HL-60 (cell line): Measurements from ENCODE around the gene JAK3.

Source experiments
- DNase-seq, 2 experiments: peaks; one replicate each; pipeline ENCODE4 v3.0.0-alpha.2; 2010 to 2020; ENCODE audit warnings: low read depth in 1 of 2, low spot score in 1 of 2
- H3K27ac ChIP-seq: fragments of 250-450 bp; sonication (Bioruptor Pico); replicated peaks from 2 replicates; pipeline ENCODE4 v1.5.1; 2020; ENCODE audit warnings: mild to moderate bottlenecking, moderate library complexity
- H3K27me3 ChIP-seq: fragments of 250-450 bp; sonication (Bioruptor Pico); 2 replicates; pipeline ENCODE4 v1.5.1; 2021; ENCODE audit warnings: mild to moderate bottlenecking, moderate library complexity; ENCODE audit not compliant: insufficient read depth, poor library complexity, severe bottlenecking
- H3K4me3 ChIP-seq: replicated peaks from 2 replicates; pipeline ENCODE4 v1.5.1; 2011; ENCODE audit warnings: mild to moderate bottlenecking, control low read depth, low read length; ENCODE audit not compliant: insufficient read depth
- GABPA ChIP-seq: IDR thresholded peaks from 2 replicates; pipeline ENCODE4 v1.6.1; 2012; ENCODE audit warnings: low read depth
- POLR2AphosphoS5 ChIP-seq: IDR thresholded peaks from 2 replicates; pipeline ENCODE4 v1.6.1; 2012; ENCODE audit warnings: low read depth
- SPI1 ChIP-seq: IDR thresholded peaks from 2 replicates; pipeline ENCODE4 v1.6.1; 2012; ENCODE audit warnings: low read depth, mild to moderate bottlenecking, borderline replicate concordance
- long read RNA-seq: library from polyadenylated mRNA; unstranded; transcript quantifications from one replicate; pipeline ENCODE4 v2.0.0, GENCODE V29; 2020
- TF ChIP-seq, protein P1 (sequence below): IDR thresholded peaks from one replicate; pipeline ENCODE4 v1.5.1; 2011; ENCODE audit warnings: low read length, control low read depth, inconsistent platforms; ENCODE audit not compliant: insufficient read depth
- TF ChIP-seq, protein P2 (sequence below): IDR thresholded peaks from 2 replicates; pipeline ENCODE4 v1.6.1; 2012; ENCODE audit warnings: low read depth; ENCODE audit not compliant: insufficient replicate concordance

The JAK3 gene
- long read RNA-seq, result 0 reads

DNA sequence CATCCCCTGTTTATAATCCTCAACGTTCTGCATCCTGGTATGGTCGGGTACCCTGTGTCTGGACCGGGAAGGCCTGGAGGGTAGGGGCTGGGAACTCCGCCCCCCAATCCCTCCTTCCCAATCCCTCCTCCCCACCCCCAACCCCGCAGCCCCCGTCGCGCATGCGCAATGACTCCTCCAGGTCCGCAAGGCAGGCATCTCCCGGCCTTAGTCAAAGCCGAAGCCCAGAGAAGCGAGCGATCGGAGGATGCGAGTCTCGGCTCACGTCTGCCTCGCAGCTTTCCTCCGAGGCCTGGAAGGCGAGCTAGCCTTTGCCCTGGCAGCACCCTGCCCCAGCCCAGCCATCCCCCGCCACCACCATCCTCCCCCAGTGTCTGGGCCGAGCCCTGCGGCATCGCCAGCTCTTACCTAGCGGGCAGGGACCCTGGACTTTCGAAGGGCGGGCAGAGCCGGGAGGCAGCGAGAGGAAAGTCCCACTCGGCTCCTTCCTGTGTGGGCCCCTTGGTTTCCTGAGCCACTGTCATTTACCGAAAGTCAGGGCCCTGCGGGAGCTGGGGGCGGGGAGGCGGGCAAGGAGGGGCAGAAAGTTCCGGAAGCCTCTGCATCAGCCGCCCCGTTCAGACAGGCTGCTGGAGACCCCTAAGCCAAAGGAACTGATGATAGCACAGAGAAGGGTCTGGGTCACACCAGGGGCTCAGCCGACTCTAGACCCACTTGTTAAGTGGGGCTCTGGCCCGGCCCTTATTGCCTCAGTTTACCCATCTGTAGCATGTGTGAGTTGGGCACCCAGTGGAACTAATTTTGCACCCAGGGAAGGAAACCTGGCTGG is at the start of gene JAK3:
TSS of gene JAK3 (minus strand) at position 445 of the 829 bp plus-strand sequence. CDS start 3,565 bp downstream, outside the sequence.
- Histone ChIP-seq H3K27ac (no peak within 1 kb of the TSS), H3K27me3 (no peaks in the 10 kb centered on the region), H3K4me3 (no peak within 1 kb of the TSS)
- DNase-seq, result no peak
- TF ChIP-seq GABPA, result no peak
- no peak for TF ChIP-seq POLR2AphosphoS5
- TF ChIP-seq, protein P1, sequence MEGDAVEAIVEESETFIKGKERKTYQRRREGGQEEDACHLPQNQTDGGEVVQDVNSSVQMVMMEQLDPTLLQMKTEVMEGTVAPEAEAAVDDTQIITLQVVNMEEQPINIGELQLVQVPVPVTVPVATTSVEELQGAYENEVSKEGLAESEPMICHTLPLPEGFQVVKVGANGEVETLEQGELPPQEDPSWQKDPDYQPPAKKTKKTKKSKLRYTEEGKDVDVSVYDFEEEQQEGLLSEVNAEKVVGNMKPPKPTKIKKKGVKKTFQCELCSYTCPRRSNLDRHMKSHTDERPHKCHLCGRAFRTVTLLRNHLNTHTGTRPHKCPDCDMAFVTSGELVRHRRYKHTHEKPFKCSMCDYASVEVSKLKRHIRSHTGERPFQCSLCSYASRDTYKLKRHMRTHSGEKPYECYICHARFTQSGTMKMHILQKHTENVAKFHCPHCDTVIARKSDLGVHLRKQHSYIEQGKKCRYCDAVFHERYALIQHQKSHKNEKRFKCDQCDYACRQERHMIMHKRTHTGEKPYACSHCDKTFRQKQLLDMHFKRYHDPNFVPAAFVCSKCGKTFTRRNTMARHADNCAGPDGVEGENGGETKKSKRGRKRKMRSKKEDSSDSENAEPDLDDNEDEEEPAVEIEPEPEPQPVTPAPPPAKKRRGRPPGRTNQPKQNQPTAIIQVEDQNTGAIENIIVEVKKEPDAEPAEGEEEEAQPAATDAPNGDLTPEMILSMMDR, result no peak
- no peak for TF ChIP-seq SPI1
- TF ChIP-seq, protein P2, sequence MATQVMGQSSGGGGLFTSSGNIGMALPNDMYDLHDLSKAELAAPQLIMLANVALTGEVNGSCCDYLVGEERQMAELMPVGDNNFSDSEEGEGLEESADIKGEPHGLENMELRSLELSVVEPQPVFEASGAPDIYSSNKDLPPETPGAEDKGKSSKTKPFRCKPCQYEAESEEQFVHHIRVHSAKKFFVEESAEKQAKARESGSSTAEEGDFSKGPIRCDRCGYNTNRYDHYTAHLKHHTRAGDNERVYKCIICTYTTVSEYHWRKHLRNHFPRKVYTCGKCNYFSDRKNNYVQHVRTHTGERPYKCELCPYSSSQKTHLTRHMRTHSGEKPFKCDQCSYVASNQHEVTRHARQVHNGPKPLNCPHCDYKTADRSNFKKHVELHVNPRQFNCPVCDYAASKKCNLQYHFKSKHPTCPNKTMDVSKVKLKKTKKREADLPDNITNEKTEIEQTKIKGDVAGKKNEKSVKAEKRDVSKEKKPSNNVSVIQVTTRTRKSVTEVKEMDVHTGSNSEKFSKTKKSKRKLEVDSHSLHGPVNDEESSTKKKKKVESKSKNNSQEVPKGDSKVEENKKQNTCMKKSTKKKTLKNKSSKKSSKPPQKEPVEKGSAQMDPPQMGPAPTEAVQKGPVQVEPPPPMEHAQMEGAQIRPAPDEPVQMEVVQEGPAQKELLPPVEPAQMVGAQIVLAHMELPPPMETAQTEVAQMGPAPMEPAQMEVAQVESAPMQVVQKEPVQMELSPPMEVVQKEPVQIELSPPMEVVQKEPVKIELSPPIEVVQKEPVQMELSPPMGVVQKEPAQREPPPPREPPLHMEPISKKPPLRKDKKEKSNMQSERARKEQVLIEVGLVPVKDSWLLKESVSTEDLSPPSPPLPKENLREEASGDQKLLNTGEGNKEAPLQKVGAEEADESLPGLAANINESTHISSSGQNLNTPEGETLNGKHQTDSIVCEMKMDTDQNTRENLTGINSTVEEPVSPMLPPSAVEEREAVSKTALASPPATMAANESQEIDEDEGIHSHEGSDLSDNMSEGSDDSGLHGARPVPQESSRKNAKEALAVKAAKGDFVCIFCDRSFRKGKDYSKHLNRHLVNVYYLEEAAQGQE, result no peak

DNA sequence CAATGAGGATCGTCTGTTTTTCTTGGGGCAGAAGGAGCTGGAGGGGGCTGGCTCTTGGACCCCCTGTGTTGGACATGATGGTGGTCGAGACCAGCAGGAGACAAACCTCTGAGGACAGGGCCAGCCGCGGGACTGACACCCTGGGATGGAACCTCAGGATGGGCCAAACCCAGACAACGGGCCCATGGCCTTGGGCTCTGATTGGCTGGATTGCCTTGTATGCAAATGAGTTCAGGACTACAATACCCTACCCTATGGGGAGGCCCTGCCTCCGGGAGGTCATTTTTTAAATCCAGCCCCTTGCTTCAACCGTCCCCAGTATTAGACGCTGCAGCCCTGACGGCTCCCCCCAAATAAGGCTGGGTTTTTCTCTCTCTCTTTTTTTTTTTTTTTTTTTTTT is 46.0 kb upstream of the JAK3 start:
- Histone ChIP-seq H3K27ac (no peak overlapping the region), H3K4me3 (no peak overlapping the region), H3K27me3 (no peaks in the 10 kb centered on the region)
- no peak for DNase-seq
- TF ChIP-seq GABPA (no peak), SPI1 (no peak), POLR2AphosphoS5 (no peak)
- TF ChIP-seq, protein P1, result no peak
- TF ChIP-seq, protein P2, result no peak

DNA sequence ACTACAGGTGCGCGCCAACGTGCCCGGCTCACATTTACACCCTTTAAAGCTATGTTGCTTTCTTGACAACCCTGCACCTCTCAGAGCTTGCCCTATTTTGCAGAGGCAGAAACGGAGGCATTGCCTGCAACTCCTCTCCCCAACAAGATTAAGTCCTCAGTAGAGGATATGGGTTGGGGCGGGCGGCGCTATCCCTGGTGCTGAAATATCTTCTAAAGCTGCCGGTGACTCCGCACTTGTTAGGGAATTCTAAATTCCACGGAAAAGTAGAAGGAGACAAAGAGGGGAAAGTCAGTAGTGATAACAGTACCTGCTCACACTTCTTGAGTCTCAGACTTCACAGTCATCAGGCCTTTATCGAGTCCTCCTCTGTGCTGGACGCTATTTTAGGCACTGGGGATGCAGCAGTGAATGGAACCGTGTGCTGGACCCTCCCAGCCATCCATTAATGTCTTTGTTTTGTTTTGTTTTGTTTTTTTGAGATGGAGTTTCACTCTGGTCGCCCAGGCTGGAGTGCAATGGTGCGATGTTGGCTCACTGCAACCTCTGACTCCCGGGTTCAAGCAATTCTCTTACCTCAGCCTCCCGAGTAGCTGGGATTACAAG is 41.9 kb upstream of the JAK3 start:
- no peak overlapping the region for H3K4me3 ChIP-seq
- no peak for DNase-seq
- TF ChIP-seq, protein P2, result peak; percentile 98
- TF ChIP-seq, protein P1, result no peak
- H3K27me3 ChIP-seq, result no peaks in the 10 kb centered on the region
- H3K27ac ChIP-seq, result no peak overlapping the region
